ENCODE data around the gene DBN1. TPM values are rescaled to one million over a fixed set of nuclear protein-coding genes. Genes with fewer than 3 reads are reported as not detected.

DBN1 gene
- total RNA-seq (2022), result 207 and 218 TPM in 2 replicates
- percentile 76 among the genes with signal in this experiment for Bru-seq, nascent RNA
- percentile 94 among the genes with signal in this experiment for BruChase-seq, experiment 1, labeled RNA remaining after a 6-hour chase
- BruChase-seq, experiment 2, labeled RNA remaining after a 2-hour chase, result percentile 92 among the genes with signal in this experiment
- long read RNA-seq, transcript DBN1-202 (14 exons, 2,995 nt), result major isoform, 85 of 149 reads
- long read RNA-seq, partial matches to known transcripts, result 27 of 149 reads
- long read RNA-seq, other reads (novel, unspliced or antisense), result 35 of 149 reads

GRCh38 chr5:177473443-177474001 lies at the start of gene DBN1:
DBN1 (minus strand) TSS chr5:177473634; CDS start chr5:177473521, 113 bp downstream.
- Mint-ChIP-seq H3K4me1 (ENCODE audit: low read depth, unreplicated experiment) (peaks cover 35% of the 10 kb centered on the region), H3K27me3 (ENCODE audit: unreplicated experiment) (no peaks in the 10 kb centered on the region), H3K36me3 (ENCODE audit: insufficient read depth, unreplicated experiment) (peaks cover 85% of the 10 kb centered on the region), H3K9me3 (ENCODE audit: low read depth, unreplicated experiment) (no peaks in the 10 kb centered on the region), H3K27ac (ENCODE audit: unreplicated experiment) (peak within 1 kb of the TSS; percentile 25), H3K4me3 (ENCODE audit: low read depth, unreplicated experiment) (peak within 1 kb of the TSS; percentile 76)
- no TSS peak for BruUV-seq (replicated peaks)
- CTCF ChIA-PET, result interaction anchor here (1.1 to 1.8 kb wide), 2 partner anchors 16 to 18 kb away, joined by 4 to 7 read pairs; no protein-coding TSS in a partner anchor
- no peak for TF ChIP-seq CTCF (IDR thresholded peaks at IDR 0.05; ENCODE audit: unreplicated experiment)
- peak; percentile 72 for DNase-seq
- intact Hi-C loops (cut with micrococcal nuclease; ENCODE audit: unreplicated experiment), result no loop called here

- Mint-ChIP-seq H3K4me1 (ENCODE audit: low read depth, unreplicated experiment) (peaks cover 2% of the 10 kb centered on the region), H3K4me3 (ENCODE audit: low read depth, unreplicated experiment) (no peak overlapping the region), H3K9me3 (ENCODE audit: low read depth, unreplicated experiment) (no peaks in the 10 kb centered on the region), H3K27ac (ENCODE audit: unreplicated experiment) (no peak overlapping the region), H3K36me3 (ENCODE audit: insufficient read depth, unreplicated experiment) (peaks cover 58% of the 10 kb centered on the region), H3K27me3 (ENCODE audit: unreplicated experiment) (no peaks in the 10 kb centered on the region)
- DNase-seq, result no peak
- CTCF ChIA-PET, result no interaction called here
- TF ChIP-seq CTCF (IDR thresholded peaks at IDR 0.05; ENCODE audit: unreplicated experiment), result no peak
- intact Hi-C loops (cut with micrococcal nuclease; ENCODE audit: unreplicated experiment), result no loop called here
- no TSS peak for BruUV-seq (replicated peaks)
These were observed 47.6 kb upstream of the DBN1 start for GRCh38 chr5:177520916-177521513.

- no peak for DNase-seq
- BruUV-seq (replicated peaks), result no TSS peak
- CTCF ChIA-PET, result no interaction called here
- no peaks in the 10 kb centered on the region for H3K27me3 Mint-ChIP-seq (ENCODE audit: unreplicated experiment)
- H3K36me3 Mint-ChIP-seq (ENCODE audit: insufficient read depth, unreplicated experiment), result peaks cover 66% of the 10 kb centered on the region
- TF ChIP-seq CTCF (IDR thresholded peaks at IDR 0.05; ENCODE audit: unreplicated experiment), result no peak
- no peaks in the 10 kb centered on the region for H3K9me3 Mint-ChIP-seq (ENCODE audit: low read depth, unreplicated experiment)
- H3K27ac Mint-ChIP-seq (ENCODE audit: unreplicated experiment), result no peak overlapping the region
- H3K4me3 Mint-ChIP-seq (ENCODE audit: low read depth, unreplicated experiment), result no peak overlapping the region
- intact Hi-C loops (cut with micrococcal nuclease; ENCODE audit: unreplicated experiment), result no loop called here
- H3K4me1 Mint-ChIP-seq (ENCODE audit: low read depth, unreplicated experiment), result peaks cover 9% of the 10 kb centered on the region
These were observed 46.8 kb upstream of the DBN1 start for GRCh38 chr5:177520271-177520670.

- peaks cover 11% of the 10 kb centered on the region for H3K4me1 Mint-ChIP-seq (ENCODE audit: low read depth, unreplicated experiment)
- no peak overlapping the region for H3K4me3 Mint-ChIP-seq (ENCODE audit: low read depth, unreplicated experiment)
- no peak for DNase-seq
- no peaks in the 10 kb centered on the region for H3K9me3 Mint-ChIP-seq (ENCODE audit: low read depth, unreplicated experiment)
- TF ChIP-seq CTCF (IDR thresholded peaks at IDR 0.05; ENCODE audit: unreplicated experiment), result no peak
- H3K27ac Mint-ChIP-seq (ENCODE audit: unreplicated experiment), result no peak overlapping the region
- intact Hi-C loops (cut with micrococcal nuclease; ENCODE audit: unreplicated experiment), result no loop called here
- BruUV-seq (replicated peaks), result no TSS peak
- no peaks in the 10 kb centered on the region for H3K27me3 Mint-ChIP-seq (ENCODE audit: unreplicated experiment)
- peaks cover 68% of the 10 kb centered on the region for H3K36me3 Mint-ChIP-seq (ENCODE audit: insufficient read depth, unreplicated experiment)
- CTCF ChIA-PET, result no interaction called here
These were observed 46.2 kb upstream of the DBN1 start for GRCh38 chr5:177519463-177520235.
